ENCODE data around the gene TMEM163.
"Not testable (repeated sequence)": the region's sequence is repeated elsewhere in the genome, so short reads cannot be mapped to it uniquely, and the experiment has no call there.

TMEM163 gene

GRCh38 chr2:134623046-134623445 is 95.8 kb downstream of the TMEM163 start:
- no peak for DNase-seq (ENCODE audit: low read depth in 2 of 3, low spot score in 2 of 3)

DNA sequence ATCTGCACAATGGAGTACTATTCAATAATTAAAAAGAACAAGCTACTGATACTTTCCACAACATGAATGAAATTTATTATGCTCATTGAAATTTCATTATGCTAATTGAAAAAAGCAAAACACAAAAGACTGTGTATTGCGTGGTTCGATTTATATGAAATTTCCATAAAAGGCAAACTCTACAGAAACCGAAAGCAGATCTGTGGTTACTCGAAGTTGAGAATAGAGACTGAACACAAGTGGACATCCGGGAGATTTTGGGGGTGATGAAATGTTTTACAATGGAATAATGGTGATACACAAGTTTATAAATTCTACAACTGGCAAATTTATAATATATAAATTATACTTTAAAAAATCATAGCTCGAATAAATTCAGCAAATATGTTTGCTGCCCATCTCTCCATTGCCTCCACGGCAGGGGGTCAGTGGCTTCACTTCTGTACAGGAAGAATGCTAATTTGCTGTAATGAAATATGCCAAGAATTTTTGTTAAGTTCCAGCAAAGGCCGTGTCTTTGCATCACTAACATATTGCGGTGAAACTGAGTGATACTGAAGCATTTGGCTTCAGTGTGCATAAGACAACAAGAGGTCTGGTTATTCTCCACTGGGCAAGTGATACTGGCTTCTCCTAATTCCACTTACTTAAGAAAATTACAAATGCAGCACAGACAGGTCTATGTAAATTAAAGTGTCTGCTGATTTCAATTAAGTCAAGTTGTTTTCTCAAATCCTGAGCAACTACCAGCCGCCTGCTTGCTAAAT is 96.7 kb downstream of the TMEM163 start:
- no peak for DNase-seq (ENCODE audit: low read depth in 2 of 3, low spot score in 2 of 3)

GRCh38 chr2:134619250-134619649 is 99.5 kb downstream of the TMEM163 start:
- DNase-seq (ENCODE audit: low read depth in 2 of 3, low spot score in 2 of 3) = no peak

DNA sequence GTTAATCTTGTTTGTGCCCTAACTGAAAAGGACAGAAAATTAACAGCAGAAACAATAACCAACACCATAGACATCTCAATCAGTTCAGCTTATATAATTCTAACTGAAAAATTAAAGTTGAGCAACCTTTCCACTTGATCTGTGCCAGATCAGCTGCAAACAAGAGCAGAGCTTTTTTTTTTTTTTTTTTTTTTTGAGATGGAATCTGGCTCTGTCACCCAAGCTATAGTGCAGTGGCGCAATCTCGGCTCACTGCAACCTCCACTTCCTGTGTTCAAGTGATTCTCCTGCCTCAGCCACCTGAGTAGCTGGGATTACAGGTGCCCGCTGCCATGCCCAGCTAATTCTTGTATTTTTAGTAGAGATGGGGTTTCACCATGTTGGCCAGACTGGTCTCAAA is 103.3 kb downstream of the TMEM163 start:
- not testable (repeated sequence) for DNase-seq (ENCODE audit: low read depth in 2 of 3, low spot score in 2 of 3)

DNA sequence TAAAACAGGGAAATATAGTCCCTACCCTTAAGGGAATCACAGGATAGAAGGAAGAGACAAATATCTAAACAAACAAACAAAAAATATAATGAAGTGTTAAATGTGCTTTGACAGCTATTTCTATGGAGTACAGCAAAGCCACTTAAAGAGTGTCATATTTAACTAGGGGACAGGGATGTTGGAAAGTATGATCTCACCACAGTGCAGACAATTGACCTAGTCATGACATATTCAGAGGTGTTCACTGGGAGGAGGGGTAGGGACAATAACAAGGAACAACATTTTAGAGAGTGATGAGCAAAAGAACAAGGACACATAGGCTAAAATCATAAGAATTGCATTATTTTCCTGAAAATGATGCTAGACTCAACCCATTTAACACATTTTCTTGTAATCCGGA is 107.5 kb downstream of the TMEM163 start:
- DNase-seq (ENCODE audit: low read depth in 2 of 3, low spot score in 2 of 3) = no peak

DNA sequence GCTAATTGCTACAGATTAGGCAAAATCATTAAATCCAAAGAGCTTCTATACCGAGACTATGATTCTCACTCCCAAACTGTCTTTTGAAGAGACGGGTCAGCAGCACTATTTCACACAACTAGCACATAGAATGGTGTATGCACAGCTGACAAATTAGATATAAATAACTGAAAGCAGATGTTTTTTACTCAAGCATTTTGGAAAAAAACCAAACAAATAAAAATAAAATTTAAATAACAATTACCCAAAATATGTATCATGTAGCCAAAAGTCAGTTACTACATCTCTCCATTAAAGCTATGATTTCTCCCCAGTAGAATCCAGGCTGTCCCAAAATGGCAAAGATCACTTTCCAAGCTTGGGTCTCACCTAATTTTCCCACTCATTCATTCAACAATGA is 107.9 kb downstream of the TMEM163 start:
- DNase-seq (ENCODE audit: low read depth in 2 of 3, low spot score in 2 of 3) = no peak

DNA sequence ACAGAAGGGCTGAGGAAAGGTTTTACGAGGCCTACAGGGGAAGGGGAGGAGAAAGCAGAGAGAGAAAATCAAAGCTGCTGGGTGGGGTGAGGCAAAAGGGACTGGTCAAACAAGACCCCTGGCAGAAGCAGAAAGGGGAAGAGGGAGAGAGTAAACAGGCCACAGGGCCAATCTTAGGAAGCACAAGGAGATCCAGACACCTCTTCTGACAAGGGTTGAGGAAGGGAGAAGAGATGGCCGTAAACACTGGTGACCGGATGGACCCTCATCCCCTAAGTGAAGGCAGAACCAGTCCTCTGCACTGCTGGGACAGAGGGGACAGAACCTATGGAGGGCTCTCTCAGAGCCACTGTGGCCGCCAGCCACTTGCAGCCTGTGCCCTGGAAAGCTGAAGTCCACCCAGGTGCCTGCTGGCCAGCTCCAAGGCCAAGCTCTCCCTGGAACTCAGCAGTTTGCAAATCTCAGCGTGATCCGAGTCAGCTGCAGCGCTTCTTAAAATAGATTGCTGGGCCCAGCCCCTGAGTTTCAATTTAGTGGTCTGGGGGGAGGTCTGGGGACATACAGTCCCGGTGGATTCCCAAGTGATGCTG is 108.8 kb downstream of the TMEM163 start:
- DNase-seq (ENCODE audit: low read depth in 2 of 3, low spot score in 2 of 3) = no peak

GRCh38 chr2:134603966-134604365 is 114.8 kb downstream of the TMEM163 start:
- DNase-seq (ENCODE audit: low read depth in 2 of 3, low spot score in 2 of 3) = no peak

GRCh38 chr2:134602666-134603065 is 116.1 kb downstream of the TMEM163 start:
- DNase-seq (ENCODE audit: low read depth in 2 of 3, low spot score in 2 of 3) = no peak

GRCh38 chr2:134601264-134601663 is 117.5 kb downstream of the TMEM163 start:
- DNase-seq (ENCODE audit: low read depth in 2 of 3, low spot score in 2 of 3) = no peak

DNA sequence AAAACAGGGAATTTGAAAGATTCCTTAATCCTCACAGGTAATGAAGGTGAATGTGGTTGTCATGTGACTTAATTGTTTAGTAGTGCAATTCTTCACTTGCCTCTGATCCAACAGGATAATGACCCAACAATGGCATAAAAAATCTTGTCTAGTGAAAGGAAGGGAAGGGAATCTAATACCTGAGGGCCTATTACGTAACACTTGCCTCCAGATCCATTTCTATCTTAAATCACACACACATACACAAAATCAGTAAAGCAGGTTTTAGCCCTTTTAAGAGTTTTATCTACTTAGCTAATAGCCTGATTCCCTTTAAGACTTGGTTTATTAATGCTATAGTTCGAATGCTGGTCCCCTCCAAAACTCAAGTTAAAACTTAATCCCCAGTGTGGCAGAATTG is 118.6 kb downstream of the TMEM163 start:
- DNase-seq (ENCODE audit: low read depth in 2 of 3, low spot score in 2 of 3) = no peak

DNA sequence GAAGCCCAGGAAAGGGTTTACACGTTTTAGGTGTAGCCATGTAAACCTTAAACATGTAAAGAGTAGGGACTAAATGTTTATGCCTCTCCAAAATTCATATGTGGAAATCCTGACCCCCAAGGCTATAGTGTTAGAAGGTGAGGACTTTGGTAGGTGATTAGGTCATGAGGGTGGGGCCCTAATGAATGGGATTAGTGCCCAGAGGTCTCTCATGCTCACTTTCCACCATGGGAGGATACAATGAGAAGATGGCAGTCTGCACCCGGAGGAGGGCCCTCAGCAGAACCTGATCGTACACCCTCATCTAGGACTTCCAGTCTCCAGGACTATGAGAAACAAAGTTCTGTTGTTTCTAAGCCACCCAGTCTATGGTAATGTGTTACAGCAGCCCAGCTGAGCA is 119.6 kb downstream of the TMEM163 start:
- DNase-seq (ENCODE audit: low read depth in 2 of 3, low spot score in 2 of 3) = no peak

- DNase-seq (ENCODE audit: low read depth in 2 of 3, low spot score in 2 of 3) = no peak
Measured at GRCh38 chr2:134594399-134594798, 124.4 kb downstream of the TMEM163 start.

GRCh38 chr2:134593519-134593918 is 125.3 kb downstream of the TMEM163 start:
- no peak for DNase-seq (ENCODE audit: low read depth in 2 of 3, low spot score in 2 of 3)

GRCh38 chr2:134592377-134592776 is 126.4 kb downstream of the TMEM163 start:
- DNase-seq (ENCODE audit: low read depth in 2 of 3, low spot score in 2 of 3) = no peak

- DNase-seq (ENCODE audit: low read depth in 2 of 3, low spot score in 2 of 3) = no peak
Measured at GRCh38 chr2:134591526-134591925, 127.3 kb downstream of the TMEM163 start.

DNA sequence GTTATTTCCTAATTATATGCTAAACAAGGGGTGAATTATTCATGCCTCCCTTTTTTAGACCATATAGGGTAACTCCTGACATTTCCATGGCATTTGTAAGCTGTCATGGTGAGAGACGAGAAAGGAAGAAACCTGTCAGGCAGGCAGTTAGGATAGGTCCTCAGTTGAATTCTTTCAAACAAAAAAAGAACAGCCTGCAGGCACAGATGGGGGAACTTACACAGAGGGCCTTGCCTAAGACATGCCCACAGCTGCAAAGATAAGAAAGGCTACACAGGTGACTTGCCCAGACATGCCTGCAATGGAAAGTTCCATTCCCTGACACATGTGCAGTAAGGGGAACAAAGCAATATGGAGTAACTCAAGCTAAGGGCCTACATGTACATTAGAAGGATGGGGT is 128.1 kb downstream of the TMEM163 start:
- DNase-seq (ENCODE audit: low read depth in 2 of 3, low spot score in 2 of 3) = no peak

DNA sequence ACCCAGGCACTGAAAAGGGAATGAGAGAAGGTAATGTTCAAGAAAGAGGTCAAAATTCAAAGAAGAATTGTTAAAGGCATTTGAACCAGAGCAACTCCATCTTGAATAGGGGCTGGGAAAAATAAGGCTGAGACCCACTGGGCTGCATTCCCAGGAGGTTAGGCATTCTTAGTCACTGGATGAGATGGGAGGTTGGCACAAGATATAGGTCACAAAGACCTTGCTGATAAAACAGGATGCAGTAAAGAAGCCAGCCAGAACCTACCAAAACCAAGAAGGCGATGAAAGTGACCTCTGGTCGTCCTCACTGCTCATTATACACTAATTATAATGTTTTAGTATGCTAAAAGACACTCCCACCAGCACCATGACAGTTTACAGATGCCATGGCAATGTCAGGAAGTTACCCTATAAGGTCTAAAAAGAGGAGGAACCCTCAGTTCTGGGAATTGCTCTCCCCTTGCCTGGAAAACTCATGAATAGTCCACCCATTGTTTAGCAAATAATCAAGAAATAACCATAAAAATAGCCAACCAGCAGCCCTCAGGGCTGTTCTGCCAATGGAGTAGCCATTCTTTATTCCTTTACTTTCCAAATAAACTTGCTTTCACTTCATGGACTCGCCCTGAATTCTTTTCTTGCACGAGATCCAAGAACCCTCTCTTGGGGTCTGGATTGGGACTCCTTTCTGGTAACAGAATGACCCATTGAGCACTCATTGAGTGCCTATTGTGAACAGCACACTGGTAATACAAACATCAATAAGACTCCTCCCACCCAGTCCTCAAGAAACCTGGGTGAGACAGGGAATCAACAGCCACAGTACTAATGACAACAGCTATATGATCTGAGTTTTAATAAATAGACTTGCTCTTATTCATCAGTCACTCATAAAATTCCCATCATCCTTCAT is 129.4 kb downstream of the TMEM163 start:
- DNase-seq (ENCODE audit: low read depth in 2 of 3, low spot score in 2 of 3) = not testable (repeated sequence)

GRCh38 chr2:134588556-134588955 is 130.2 kb downstream of the TMEM163 start:
- no peak for DNase-seq (ENCODE audit: low read depth in 2 of 3, low spot score in 2 of 3)

- DNase-seq (ENCODE audit: low read depth in 2 of 3, low spot score in 2 of 3) = no peak
Measured at GRCh38 chr2:134586326-134586965, 132.4 kb downstream of the TMEM163 start.

GRCh38 chr2:134583997-134584520 is 134.7 kb downstream of the TMEM163 start:
- DNase-seq (ENCODE audit: low read depth in 2 of 3, low spot score in 2 of 3) = no peak

All from activated CD8-positive, alpha-beta memory T cell treated with anti-CD3 and anti-CD28 coated beads for 48 hours (primary cell).